Central memory CD8-positive, alpha-beta T cell (primary cell): ENCODE results near the gene PEX10.
"Not testable (repeated sequence)": the region's sequence is repeated elsewhere in the genome, so short reads cannot be mapped to it uniquely, and the experiment has no call there.

Experiments used
- ATAC-seq: fragments of 150-1000 bp; cut with Tn5 transposase; replicated peaks from 2 replicates; pipeline ENCODE4 v1.10.0; 2022; ENCODE audit warnings: mild to moderate bottlenecking, moderate FRiP score, moderate number of reproducible peaks; ENCODE audit not compliant: poor library complexity, severe bottlenecking; ENCODE audit errors: extremely low read depth
- DNase-seq, 2 donors: peaks; one replicate each; pipeline ENCODE4 v3.0.0; 2021; ENCODE audit warnings: low spot score in 2 of 2
- H3K27ac Mint-ChIP-seq: one replicate; pipeline ENCODE4 v1.8.0; 2022; ENCODE audit warnings: low read depth, mild to moderate bottlenecking, moderate library complexity, mixed read lengths
- H3K27me3 Mint-ChIP-seq: one replicate; pipeline ENCODE4 v1.8.0; 2022; ENCODE audit warnings: mixed read lengths
- H3K36me3 Mint-ChIP-seq: one replicate; pipeline ENCODE4 v1.8.0; 2022; ENCODE audit warnings: mild to moderate bottlenecking, moderate library complexity, mixed read lengths; ENCODE audit not compliant: insufficient read depth
- H3K4me1 Mint-ChIP-seq: one replicate; pipeline ENCODE4 v1.8.0; 2022; ENCODE audit warnings: mixed read lengths
- H3K4me3 Mint-ChIP-seq: one replicate; pipeline ENCODE4 v1.8.0; 2022; ENCODE audit warnings: mild to moderate bottlenecking, moderate library complexity, mixed read lengths
- H3K9me3 Mint-ChIP-seq: one replicate; pipeline ENCODE4 v1.8.0; 2022; ENCODE audit warnings: mixed read lengths

Gene PEX10

GRCh38 chr1:2449636-2450454, 37.5 kb upstream of the PEX10 start:
- ATAC-seq (no peak), DNase-seq (no peak)
- Mint-ChIP-seq H3K36me3 (peaks cover 1% of the 10 kb centered on the region), H3K27ac (no peak overlapping the region), H3K4me1 (no peaks in the 10 kb centered on the region), H3K9me3 (no peaks in the 10 kb centered on the region), H3K27me3 (no peaks in the 10 kb centered on the region), H3K4me3 (no peak overlapping the region)

DNA sequence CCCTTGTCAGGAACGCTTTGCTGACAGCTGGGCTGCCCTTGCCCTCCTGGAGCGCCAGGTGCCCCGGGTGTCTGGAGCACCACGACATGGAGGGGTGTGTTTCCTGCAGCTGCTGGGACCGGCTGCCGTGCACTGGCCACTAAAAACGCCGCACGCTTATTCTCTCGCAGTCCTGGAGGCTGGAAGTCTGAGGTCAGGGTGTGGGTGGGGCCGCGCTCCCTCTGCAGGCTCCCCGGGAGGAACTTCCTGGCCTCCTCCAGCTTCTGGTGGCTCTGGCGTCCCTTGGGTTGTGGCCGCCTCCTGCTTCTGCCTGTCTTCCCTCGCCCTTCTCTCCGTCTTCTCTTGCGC, 35.7 kb upstream of the PEX10 start:
- Mint-ChIP-seq H3K9me3 (no peaks in the 10 kb centered on the region), H3K36me3 (peaks cover 1% of the 10 kb centered on the region), H3K27me3 (no peaks in the 10 kb centered on the region), H3K4me3 (no peak overlapping the region), H3K4me1 (no peaks in the 10 kb centered on the region), H3K27ac (no peak overlapping the region)
- no peak for DNase-seq
- no peak for ATAC-seq

- Mint-ChIP-seq H3K4me1 (no peaks in the 10 kb centered on the region), H3K27ac (no peak overlapping the region), H3K4me3 (no peak overlapping the region), H3K9me3 (no peaks in the 10 kb centered on the region), H3K36me3 (peaks cover 3% of the 10 kb centered on the region), H3K27me3 (no peaks in the 10 kb centered on the region)
- DNase-seq (no peak), ATAC-seq (no peak)
Measured at GRCh38 chr1:2447276-2448097, 35.1 kb upstream of the PEX10 start.

GRCh38 chr1:2446861-2447260, 34.5 kb upstream of the PEX10 start:
- Mint-ChIP-seq H3K27me3 (no peaks in the 10 kb centered on the region), H3K4me3 (no peak overlapping the region), H3K4me1 (no peaks in the 10 kb centered on the region), H3K27ac (no peak overlapping the region), H3K36me3 (peaks cover 3% of the 10 kb centered on the region), H3K9me3 (no peaks in the 10 kb centered on the region)
- DNase-seq (no peak), ATAC-seq (no peak)

DNA sequence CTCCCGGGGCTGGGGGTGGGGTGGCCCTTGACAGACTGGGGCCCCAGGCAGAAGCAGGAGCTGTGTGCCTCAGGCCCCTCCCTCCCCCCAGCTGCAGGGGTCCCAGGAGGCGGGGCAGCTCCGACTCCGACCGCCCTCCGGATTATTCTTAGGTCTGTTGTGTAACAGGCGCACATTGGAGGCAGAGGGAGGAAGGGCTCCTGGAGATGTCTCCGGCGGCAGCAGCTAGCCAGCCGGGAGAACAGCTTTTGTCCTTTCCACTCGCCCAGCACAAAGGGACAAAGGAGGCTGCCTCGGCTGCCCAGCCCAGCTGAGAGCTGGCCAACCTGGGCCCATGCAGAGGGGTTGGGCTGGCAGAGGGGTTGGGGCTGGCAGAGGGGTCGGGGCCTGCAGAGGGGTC, 34.0 kb upstream of the PEX10 start:
- H3K4me1 Mint-ChIP-seq, result no peaks in the 10 kb centered on the region
- H3K27me3 Mint-ChIP-seq, result no peaks in the 10 kb centered on the region
- DNase-seq, result no peak
- no peak overlapping the region for H3K4me3 Mint-ChIP-seq
- H3K27ac Mint-ChIP-seq, result no peak overlapping the region
- H3K36me3 Mint-ChIP-seq, result peaks cover 3% of the 10 kb centered on the region
- no peak for ATAC-seq
- no peaks in the 10 kb centered on the region for H3K9me3 Mint-ChIP-seq

DNA sequence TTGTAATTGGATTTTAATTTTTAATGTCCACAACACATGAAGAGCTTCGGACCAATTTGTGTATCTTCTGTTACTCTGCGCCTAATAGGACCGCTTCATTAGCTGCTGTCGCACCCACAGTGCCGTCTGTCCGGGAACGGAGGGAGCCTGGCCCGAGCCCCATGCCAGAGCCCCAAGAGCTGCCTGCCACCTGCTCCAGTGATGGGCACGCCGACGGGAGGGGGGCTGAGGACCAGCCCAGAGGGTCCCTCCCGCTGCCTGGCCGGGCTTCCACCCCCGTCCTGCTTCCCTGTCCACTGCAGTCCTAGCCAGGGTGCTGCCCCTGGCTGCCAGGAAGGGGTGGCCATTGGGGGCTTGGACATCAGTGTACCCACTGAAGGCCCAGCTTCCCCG, 33.5 kb upstream of the PEX10 start:
- H3K27me3 Mint-ChIP-seq, result no peaks in the 10 kb centered on the region
- DNase-seq, result no peak
- no peaks in the 10 kb centered on the region for H3K9me3 Mint-ChIP-seq
- peaks cover 3% of the 10 kb centered on the region for H3K36me3 Mint-ChIP-seq
- no peak for ATAC-seq
- H3K4me3 Mint-ChIP-seq, result no peak overlapping the region
- no peaks in the 10 kb centered on the region for H3K4me1 Mint-ChIP-seq
- H3K27ac Mint-ChIP-seq, result no peak overlapping the region

DNA sequence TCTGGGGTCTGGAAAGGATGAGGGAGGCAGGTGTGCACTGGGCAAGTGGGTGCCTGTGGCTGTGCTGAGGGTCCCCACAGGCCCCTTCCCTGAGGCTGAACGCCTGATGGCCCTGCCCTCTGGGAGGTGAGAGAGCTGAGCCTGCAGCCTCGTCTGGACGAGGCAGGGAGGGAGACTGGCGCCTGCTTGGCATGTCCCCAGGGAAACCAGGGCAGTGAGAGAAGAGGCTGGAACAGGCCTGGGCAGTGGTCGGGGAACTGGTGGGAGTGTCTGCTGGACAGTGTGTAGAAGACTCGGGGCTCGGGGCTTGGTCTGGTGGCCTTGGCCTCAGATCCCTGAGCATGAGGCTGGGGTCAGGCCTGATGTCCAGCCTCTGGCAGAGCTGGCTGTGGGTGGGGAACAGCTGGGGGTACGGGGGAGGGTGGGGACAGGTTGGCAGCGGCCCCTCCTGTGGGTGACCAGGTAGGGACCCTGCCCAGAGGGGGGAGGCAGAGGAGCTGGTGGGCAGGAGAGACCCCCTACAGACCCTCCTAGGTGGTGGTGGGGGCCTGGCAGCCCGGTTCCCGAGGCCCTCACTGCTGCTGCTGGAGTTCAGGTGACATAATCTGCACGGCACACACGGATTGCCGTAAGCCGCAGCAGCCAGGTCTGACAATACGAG, 32.9 kb upstream of the PEX10 start:
- Mint-ChIP-seq H3K4me1 (no peaks in the 10 kb centered on the region), H3K27ac (no peak overlapping the region), H3K9me3 (no peaks in the 10 kb centered on the region), H3K36me3 (peaks cover 3% of the 10 kb centered on the region), H3K27me3 (no peaks in the 10 kb centered on the region), H3K4me3 (peak overlapping the region; percentile 54)
- ATAC-seq (no peak), DNase-seq (no peak)

DNA sequence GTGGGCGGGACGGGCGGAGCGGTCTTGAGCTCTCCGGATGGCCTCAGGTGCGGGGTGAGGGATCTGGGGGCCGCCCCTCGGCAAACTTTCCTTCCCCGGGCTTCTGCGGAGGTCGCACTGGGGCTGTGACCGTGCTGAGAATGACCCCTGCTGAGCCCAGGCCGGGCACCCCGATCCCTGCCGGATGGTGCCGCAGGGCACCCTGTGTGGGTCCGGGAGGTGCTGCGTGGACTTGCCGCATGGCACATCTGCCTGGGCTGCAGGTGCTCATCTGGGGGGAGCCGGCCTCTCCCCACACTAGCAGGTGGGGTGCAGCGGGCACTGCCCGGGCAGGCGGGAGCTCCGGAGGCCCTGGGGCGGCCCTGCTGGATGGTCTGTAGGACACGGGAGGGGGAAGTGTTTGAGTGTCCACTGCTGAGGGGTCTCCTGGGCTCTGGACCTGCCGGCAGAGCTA, 31.8 kb upstream of the PEX10 start:
- H3K27ac Mint-ChIP-seq, result no peak overlapping the region
- H3K27me3 Mint-ChIP-seq, result no peaks in the 10 kb centered on the region
- peaks cover 3% of the 10 kb centered on the region for H3K36me3 Mint-ChIP-seq
- no peak for ATAC-seq
- no peaks in the 10 kb centered on the region for H3K9me3 Mint-ChIP-seq
- DNase-seq, result no peak
- no peak overlapping the region for H3K4me3 Mint-ChIP-seq
- H3K4me1 Mint-ChIP-seq, result no peaks in the 10 kb centered on the region

GRCh38 chr1:2443277-2444137, 31.1 kb upstream of the PEX10 start:
- H3K4me3 Mint-ChIP-seq, result peak overlapping the region; percentile 6
- no peak for DNase-seq

DNA sequence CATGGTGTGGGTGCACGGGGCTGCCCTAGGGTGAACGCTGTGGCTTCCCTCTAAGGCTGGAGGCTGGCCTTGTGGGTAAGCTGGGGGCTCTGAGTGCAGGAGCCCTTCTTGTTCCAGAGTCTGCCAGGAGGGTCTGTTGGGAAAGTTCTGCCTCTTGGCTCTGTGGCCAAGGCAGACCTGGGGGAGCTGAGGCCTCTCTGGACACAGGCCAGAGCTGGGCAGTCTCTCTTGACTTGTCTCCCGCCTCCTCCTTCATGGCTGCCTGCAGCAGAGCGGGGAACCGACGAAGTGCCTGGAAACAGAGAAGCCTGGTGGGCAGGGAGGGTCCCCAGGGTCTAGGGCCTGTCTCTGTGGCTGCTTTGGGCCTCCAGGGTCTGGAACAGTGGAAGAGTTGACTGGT, 30.3 kb upstream of the PEX10 start:
- H3K4me3 Mint-ChIP-seq, result peak overlapping the region; percentile 6

More at GRCh38 chr1:2443277-2444137, 31.1 kb upstream of the PEX10 start:
- peaks cover 3% of the 10 kb centered on the region for H3K36me3 Mint-ChIP-seq
- ATAC-seq, result no peak
- H3K4me1 Mint-ChIP-seq, result no peaks in the 10 kb centered on the region
- H3K27me3 Mint-ChIP-seq, result no peaks in the 10 kb centered on the region
- no peak overlapping the region for H3K27ac Mint-ChIP-seq
- no peaks in the 10 kb centered on the region for H3K9me3 Mint-ChIP-seq

GRCh38 chr1:2441746-2442145, 29.4 kb upstream of the PEX10 start:
- Mint-ChIP-seq H3K27ac (no peak overlapping the region), H3K4me1 (no peaks in the 10 kb centered on the region), H3K36me3 (peaks cover 3% of the 10 kb centered on the region), H3K9me3 (no peaks in the 10 kb centered on the region), H3K4me3 (no peak overlapping the region), H3K27me3 (no peaks in the 10 kb centered on the region)
- ATAC-seq (no peak), DNase-seq (no peak)

More for the DNA sequence above, 30.3 kb upstream of the PEX10 start:
- no peak for DNase-seq
- no peaks in the 10 kb centered on the region for H3K27me3 Mint-ChIP-seq
- peaks cover 3% of the 10 kb centered on the region for H3K36me3 Mint-ChIP-seq
- H3K9me3 Mint-ChIP-seq, result no peaks in the 10 kb centered on the region
- no peak overlapping the region for H3K27ac Mint-ChIP-seq
- H3K4me1 Mint-ChIP-seq, result no peaks in the 10 kb centered on the region
- no peak for ATAC-seq

DNA sequence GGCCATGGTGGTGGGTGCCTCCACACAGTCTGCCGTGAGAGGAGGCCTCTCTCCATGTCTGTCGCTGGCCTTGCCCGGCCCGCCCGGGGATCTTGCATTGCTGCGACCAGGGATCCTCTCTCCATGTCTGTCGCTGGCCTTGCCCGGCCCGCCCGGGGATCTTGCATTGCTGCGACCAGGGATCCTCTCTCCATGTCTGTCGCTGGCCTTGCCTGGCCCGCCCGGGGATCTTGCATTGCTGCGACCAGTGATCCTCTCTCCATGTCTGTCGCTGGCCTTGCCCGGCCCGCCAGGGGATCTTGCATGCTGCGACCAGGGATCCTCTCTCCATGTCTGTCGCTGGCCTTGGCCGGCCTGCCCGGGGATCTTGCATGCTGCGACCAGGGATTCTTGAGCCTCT, 28.0 kb upstream of the PEX10 start:
- not testable (repeated sequence) for ATAC-seq, H3K27me3 Mint-ChIP-seq, H3K9me3 Mint-ChIP-seq, H3K27ac Mint-ChIP-seq, H3K36me3 Mint-ChIP-seq, DNase-seq, H3K4me3 Mint-ChIP-seq, H3K4me1 Mint-ChIP-seq
